GM19239 (cell line): ENCODE measurements around the gene MAP7D2.

Experiments used
- DNase-seq: peaks from one replicate; pipeline ENCODE4 v3.0.0; 2011; ENCODE audit warnings: low spot score; ENCODE audit not compliant: insufficient read length
- FAIRE-seq: peaks from 2 replicates; lab custom pipeline; 2011; peaks lifted over from hg19 to GRCh38; lab: Jason Lieb, UNC

The MAP7D2 gene

GRCh38 chrX:20056704-20057103 lies 60.0 kb downstream of the MAP7D2 start:
- no peak for DNase-seq

DNA sequence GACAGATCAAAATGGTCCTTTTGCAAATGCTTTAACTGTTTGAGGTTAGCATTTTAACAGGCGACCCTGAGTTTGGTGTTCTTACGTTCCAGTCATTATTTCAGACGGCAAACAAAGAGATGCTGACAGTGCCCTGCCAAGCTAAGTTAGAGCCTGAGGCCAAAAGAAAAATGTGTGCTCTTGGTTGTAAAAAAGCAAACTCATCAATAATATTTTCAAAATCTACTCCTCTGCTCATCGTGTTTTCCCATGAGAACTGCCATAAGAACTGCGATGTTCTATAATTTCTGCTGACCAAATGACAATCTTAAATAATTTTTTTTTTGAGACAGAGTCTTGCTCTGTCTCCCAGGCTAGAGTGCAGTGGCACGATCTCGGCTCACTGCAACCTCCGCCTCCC lies 63.2 kb downstream of the MAP7D2 start:
- FAIRE-seq (no peak), DNase-seq (no peak)

More at GRCh38 chrX:20056704-20057103, 60.0 kb downstream of the MAP7D2 start:
- FAIRE-seq: no peak

GRCh38 chrX:20046864-20047263 lies 69.8 kb downstream of the MAP7D2 start:
- DNase-seq (no peak), FAIRE-seq (no peak)

DNA sequence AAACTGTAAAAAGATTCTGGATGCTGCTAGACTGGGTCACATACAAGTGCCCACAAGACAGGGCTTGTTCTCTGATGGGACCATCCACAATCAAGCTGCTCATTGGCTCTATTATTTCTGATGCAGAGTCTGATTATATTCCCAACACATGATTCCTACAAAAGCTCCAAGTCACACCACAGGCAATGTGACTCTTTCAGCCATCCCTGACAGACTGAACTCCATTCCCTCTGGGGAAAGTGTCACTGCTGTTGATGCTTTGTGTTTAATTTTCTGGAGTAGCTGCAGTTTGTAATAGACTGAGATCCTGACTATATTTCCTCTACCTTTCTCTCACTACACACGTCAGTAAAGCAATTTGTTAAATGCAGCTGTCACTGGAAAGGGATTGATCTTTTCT lies 70.5 kb downstream of the MAP7D2 start:
- DNase-seq (no peak), FAIRE-seq (peak; percentile 67)

DNA sequence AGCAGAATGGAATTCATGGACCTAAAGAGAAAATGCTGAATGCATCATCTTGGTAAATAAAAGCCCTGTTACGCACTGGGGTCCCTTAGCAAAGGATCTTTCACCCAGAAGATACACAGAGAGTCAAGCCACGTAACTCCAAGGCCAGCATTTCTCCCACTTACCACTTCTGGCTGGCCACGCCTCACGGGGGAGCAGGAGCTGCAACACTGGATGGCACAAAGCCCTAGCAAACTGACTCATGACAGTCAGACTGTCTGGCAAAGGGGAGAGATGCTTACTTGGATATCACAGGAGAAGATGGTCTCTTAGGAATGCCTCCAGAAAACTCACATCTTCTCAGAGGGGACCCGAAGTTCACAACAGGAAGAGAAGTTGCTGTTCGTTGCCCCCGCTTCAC lies 74.5 kb downstream of the MAP7D2 start:
- DNase-seq: no peak
- FAIRE-seq: no peak

GRCh38 chrX:20038966-20039365 lies 77.7 kb downstream of the MAP7D2 start:
- FAIRE-seq: no peak
- no peak for DNase-seq

DNA sequence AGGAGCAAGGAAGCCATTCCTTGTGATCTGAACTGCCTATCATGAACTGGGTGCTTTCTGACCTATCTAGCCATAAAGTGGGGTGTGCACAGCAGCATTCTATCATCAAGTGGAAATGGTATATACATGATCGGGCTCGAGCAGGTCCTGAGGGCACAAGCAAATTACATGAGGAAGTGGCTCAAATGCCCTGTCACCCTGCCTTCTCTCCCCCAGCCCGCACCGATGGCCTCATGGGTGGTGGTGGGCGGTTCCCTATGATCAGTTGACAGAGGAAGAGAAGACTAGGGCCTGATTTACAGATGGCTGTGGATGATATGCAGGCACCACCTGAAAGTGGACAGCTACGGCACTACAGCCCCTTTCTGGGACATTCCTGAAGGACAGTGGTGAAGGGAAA lies 79.5 kb downstream of the MAP7D2 start:
- FAIRE-seq (no peak), DNase-seq (no peak)

GRCh38 chrX:20032201-20032600 lies 84.5 kb downstream of the MAP7D2 start:
- DNase-seq (no peak), FAIRE-seq (no peak)

- FAIRE-seq (peak; percentile 71), DNase-seq (peak; percentile 12)
Observed at GRCh38 chrX:20029728-20030127, 87.0 kb downstream of the MAP7D2 start.

DNA sequence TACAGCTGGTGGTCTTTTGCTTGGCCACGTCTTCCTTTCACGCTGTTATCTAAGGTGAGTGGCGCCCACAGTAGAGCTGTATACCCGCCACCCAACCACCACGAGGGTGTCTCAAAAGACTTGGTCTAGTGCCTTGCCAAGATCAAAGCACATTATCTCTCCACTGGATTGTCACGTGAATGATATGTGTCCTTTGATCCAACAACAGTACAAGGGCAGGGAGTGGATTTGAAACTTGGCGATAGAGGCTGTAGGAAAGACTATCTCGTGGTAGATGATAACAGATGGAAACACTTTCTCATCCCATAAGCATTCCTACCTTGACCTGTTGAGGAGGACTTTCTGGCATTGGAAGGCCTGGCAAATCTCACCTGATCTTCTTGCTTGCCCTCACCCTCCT lies 88.1 kb downstream of the MAP7D2 start:
- DNase-seq (no peak), FAIRE-seq (no peak)

DNA sequence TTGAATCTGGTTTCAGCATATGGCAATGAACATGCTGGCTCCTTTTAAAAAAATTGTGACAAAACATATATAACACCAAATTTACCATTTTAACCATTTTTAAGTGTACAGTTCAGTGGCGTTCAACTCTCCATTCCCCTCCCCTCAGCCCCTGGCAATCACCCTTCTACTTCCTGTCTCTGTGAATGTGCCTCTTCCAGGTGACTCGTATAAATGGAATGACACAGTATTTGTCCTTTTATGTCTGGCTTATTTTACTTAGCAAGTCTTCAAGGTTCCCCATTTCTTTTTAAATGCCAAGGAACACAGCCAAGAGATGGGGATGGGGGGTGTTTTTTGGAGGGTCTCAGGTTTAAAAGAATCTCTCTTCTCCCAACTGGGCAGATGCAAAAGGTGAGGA lies 90.4 kb downstream of the MAP7D2 start:
- no peak for FAIRE-seq
- no peak for DNase-seq

DNA sequence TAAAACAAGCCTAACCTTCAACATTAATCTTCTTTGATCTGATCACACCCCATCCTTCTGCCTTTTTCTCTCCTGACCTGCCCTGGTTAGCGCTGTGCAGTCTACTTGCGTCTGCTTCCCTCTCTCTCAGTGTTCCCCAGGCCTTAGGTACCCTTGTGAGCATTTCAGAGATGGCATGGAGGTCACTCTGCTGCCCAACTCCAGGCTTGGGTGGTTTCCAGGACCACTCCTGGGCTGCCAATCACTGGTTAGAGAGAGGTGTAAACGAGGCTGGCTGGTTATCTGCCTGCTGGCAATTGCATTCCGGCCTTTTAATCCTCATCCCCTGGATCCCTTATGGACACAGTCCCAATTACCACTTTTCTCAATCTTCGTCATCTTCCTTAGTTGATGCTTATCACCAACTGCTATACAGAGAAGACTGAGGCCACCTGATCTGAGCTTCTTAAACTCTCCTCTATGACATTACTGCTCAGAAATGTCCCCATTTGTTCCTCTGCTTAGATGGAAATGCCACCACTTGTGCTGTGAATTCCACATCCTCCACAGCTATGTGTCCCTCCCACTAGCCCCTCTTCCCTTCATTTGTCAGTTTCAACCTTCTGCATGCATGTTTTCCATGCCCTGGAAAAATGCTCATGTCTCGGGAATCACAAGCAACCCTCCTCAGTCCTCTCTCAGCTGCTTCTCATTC lies 96.9 kb downstream of the MAP7D2 start:
- FAIRE-seq (peak; percentile 11), DNase-seq (no peak)

DNA sequence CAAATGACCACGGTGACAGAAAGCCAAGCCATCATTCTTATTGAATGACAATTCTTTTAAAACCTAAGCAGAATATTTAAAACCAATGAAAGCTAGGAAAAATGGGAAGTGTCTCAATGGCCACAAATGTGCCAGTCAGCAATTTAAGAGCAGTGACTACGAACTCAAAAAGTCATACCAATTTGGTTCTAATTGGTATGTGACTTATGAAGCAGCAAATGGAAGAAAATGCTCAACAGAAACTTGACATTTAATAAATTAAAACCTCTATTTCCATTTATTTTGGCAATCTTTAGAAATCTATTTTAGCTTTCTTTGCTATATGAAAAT lies 100.1 kb downstream of the MAP7D2 start:
- DNase-seq: no peak
- no peak for FAIRE-seq

DNA sequence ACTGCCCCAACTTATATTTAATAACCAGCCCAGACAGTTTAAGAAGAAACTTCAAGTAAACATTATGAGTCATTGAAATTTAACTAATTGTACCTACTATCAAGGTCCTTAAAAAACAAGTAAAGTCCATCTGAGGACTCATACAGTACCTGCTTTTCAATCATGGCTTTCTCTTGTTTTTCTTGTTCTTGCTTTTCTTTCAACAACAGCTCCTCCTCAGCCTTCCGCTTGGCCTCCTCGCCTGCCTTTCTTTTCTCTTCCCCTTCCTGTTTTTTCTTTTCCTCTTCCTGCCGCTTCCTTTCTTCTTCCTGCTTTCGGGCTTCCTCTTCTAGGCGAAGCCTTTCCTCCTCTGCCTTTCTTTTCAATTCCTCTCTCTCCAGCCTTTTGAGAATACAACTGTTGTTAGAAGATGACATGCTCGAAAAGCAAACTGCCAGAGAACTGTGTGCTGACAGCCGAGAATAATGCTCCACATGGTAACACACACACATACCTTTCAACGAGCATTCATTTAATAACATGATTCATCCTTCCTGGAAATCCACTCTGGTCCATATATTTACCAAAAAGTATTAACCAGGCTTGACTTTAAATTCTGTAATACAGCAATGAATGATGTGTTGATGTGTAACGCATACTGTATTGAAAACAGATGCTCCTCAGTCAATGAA lies 100.6 kb downstream of the MAP7D2 start:
- DNase-seq (no peak), FAIRE-seq (no peak)

- no peak for FAIRE-seq
Observed at GRCh38 chrX:20015422-20015821, 101.3 kb downstream of the MAP7D2 start.

GRCh38 chrX:20011608-20012007 lies 105.1 kb downstream of the MAP7D2 start:
- no peak for FAIRE-seq
- DNase-seq: no peak

More at GRCh38 chrX:20015422-20015821, 101.3 kb downstream of the MAP7D2 start:
- DNase-seq: no peak

- no peak for FAIRE-seq
- DNase-seq: no peak
Observed at GRCh38 chrX:20007962-20008622, 108.6 kb downstream of the MAP7D2 start.

DNA sequence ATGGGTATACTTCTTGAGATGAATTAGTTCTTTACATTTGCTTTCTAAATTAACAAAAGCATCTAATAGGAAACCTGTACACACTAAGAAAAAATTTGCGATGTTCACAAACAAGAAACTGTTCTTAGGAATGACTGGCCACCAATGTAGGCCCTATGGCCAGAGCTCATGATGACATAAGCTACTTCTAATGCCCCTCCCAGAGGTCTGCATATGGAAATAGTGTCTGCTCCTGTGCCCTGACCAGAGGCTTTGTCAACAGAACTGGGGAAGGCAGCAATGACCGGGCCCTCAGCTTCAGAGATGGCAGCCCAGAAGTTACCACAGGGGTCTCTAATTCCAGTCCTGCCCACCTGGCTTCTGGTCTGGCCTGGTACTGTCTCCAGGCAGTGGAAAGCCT lies 110.8 kb downstream of the MAP7D2 start:
- no peak for FAIRE-seq
- DNase-seq: no peak

DNA sequence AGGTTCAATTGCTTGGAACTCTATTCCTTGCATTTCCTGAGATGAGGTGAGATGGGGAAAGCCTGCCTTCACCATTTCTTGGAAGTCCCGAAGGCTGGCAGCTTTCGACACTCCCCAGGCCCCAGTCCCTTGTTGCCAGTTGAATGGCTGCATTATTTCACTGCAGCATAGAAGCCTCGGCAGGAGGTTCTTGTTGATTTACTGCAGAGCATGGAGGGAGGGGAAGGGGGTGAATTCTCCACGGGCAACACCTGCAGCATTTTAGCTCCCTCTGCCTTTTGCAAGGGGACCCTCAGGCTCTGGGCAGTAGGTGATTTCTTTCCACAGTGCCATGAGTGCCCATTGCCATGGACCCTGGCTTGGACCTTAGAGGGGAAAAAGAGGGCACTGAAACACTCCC lies 115.1 kb downstream of the MAP7D2 start:
- FAIRE-seq: no peak
- DNase-seq: no peak

DNA sequence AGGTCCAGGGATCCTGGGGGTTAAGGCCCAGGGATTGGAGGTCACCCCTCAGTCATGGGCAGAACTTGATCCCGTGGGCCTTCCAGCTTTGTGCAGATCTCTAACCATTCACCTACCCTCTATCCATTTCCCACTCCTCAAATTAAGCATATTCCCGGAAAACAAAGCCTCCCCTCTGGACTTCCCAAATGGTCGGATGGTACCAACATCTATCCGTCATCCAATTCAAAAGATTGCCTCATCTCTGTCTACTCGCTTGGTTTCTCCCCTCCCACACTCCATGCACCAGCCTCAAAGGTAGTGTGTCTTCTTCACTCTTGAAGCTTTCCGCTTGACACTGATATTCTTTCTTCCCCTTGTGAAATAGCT lies 125.4 kb downstream of the MAP7D2 start:
- FAIRE-seq: no peak
- DNase-seq: no peak

GRCh38 chrX:19990556-19991349 lies 126.0 kb downstream of the MAP7D2 start, which contains the start of gene BCLAF3:
TSS of gene BCLAF3 (minus strand) at chrX:19991061. CDS start at chrX:19970264, 20,797 bp downstream.
- FAIRE-seq: peak; percentile 75

More at GRCh38 chrX:19990556-19991349, 126.0 kb downstream of the MAP7D2 start, which contains the start of gene BCLAF3:
- peak; percentile 86 for DNase-seq
